GM19238 (cell line): ENCODE results near the gene MANEAL.
"Not testable (repeated sequence)": the region's sequence is repeated elsewhere in the genome, so short reads cannot be mapped to it uniquely, and the experiment has no call there.

ENCODE experiments used
- DNase-seq: peaks from one replicate; pipeline ENCODE4 v3.0.0; 2011; ENCODE audit warnings: low spot score; ENCODE audit not compliant: insufficient read length

MANEAL gene, protein sequence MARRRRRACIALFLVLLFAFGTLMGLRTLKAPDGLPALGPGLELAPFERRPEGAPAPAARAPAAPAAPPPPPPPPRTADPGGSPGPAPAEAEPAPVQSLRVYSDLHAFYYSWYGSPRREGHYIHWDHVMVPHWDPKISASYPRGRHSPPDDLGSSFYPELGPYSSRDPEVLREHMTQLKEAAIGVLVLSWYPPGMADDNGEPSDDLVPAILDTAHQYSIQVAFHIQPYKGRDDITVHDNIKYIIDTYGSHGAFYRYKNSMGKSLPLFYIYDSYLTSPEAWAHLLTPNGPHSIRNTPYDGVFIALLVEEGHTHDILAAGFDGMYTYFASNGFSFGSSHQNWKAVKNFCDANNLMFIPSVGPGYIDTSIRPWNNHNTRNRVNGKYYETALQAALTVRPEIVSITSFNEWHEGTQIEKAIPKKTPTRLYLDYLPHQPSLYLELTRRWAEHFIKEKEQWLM

DNA sequence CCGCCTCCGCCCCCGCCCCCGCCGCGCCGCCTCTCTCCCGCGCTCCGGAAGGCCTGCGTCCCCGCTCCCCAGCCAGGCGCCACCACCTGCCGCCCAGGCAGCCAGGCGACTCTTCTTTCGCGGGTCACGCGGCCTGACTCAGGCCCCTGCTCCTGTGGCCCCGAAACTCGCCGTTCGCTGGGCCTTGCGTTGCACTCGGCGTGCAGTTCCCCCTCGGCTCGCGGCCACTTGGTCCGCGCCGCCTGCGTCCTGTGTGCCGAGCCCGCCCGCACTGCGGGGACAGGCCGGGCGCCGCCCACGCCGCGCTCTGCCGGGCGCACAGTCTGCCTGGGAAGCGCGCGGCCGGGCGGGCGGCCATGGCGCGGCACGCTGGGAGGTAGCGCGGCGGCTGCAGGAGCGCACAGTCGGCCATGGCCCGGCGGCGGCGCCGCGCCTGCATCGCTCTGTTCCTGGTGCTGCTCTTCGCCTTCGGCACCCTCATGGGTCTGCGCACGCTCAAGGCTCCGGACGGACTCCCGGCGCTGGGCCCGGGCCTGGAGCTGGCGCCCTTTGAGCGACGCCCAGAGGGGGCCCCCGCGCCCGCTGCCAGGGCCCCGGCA lies at the start of gene MANEAL:
TSS of gene MANEAL (plus strand) at position 75 of the 599 bp plus-strand sequence. CDS start at position 411, 336 bp downstream.
- peak; percentile 73 for DNase-seq

DNA sequence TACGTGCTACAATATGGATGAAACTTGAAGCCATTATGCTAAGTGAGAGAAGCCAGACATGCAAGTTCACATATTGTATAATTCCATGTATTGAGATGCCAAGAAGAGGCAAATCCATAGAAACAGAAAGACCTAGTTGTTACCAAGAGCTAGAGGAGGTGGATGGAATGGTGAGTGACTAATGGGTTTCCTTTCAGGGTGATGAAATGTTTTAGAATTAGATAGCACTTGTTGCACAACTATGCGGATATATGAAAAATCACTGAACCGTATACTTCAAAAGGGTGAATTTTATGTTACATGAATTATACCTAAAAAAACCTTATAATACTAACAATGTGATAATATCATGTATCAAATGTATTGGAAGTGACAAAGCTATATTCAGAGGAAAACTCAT lies 46.8 kb upstream of the MANEAL start:
- no peak for DNase-seq

DNA sequence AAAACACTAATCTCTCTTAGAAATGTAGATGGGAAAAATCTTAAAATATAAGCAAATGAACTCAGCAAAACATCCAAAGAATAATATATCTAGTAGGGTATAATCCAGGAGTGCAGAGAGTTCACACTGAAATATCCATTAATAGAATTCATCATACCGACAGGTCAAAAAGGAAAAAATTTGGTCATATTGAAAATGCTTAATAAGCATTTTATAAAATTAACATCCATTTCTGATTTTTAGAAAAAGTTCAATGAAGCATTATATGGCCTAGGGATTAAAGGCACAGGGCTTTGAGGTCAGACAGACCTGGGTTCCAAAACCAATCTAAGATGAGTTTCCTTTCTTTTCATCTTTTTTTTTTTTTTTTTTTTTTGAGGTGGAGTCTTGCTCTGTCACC lies 45.1 kb upstream of the MANEAL start:
- no peak for DNase-seq

DNA sequence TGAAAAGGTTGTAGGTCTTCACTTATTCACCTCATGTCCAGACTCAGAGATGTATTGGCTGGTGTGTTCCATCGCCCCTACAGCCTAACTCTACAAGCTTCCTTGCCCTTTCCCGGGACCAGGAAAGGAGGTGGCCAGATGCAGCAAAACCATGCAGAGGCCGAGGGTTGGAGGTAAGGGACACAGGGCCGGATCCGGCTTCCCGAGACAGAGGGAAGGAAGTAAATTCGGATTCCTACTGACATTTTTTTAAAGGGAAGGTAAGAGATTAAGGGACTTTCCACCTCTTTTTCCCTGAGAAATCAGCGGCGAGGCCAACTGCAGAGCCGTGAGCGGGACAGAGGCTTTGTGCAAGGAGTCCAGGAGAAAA lies 41.4 kb upstream of the MANEAL start:
- DNase-seq: no peak

DNA sequence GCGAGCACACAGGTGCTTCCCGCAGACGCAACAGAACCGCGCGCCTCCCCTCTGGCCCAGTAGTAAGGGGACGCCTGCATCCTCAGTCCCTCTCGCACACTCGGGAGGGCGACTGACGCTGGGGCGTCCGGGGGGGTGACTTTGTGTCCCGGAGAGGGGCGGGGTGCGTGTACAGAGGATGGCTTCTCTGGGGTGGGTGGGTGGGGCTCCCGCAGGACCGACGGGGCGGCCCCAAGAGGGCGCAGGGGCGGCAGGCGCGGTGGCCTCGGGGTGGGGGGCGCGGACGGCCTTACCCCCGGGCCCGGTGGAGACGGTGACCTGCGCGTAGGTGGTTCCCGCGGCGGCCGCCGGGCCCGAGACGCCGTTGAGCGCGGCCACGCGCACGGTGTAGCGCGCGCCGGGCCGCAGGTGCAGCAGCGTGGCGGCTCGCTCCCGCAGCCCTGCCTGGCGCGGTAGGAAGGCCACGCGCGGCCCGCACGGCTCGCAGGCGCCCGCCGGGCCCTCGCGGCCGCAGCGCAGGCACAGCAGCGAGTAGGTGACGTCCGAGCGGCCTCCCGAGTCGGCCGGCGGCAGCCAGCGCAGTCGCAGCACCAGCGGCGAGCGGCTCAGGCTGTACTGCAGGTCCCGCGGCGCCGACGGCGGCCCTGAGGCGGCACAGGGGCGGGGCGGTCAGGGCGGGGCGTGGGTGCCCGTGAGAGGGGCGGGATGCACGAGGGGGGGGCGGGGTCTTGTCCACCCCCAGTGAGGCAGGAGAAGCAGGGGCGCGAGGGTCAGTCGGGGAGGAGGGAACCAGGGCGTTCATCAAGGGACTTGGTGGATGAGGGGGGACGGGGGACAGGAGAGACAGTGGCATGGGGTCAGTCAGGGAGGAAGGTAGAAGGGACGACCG lies 40.8 kb upstream of the MANEAL start:
- DNase-seq: peak; percentile 41

DNA sequence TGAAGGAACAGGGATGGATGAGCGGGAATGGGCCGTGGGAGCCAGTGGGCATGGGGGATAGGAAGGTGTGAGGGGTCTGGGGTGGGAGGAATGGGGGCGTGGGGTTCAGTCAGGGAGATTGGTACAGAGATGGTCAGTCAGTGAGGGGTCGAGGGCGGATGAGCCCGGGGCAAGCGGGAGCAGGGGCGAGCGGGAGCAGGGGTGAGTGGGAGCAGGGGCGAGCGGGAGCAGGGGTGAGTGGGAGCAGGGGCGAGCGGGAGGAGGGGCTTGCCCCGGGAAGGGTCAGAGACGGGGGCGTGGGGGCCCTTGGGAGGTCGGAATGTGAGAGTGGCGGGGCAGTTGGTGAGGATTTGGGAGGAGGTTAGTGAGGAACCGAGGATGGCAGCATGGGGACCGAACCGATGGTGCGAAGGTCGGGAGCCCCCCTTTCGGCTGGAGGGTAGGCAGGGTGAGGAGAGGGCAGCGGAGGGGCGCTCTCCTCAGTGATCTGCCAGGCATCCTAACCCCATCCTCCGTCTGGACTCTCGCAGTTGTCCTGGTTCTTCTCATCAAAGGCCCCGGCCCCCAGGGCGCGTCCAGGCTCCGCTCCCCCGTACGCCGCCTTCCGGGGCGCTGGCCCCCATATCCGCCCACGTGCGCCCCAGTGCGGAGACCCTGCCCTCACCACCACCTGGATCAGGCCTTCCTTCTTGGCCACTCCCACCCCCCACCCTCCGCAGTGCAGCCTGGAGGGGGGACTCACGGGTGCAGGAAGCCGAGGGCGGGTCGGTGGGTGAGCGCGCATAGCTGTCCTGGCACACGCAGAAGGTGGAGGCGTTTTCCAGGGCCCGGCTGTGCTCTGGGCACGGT lies 40.0 kb upstream of the MANEAL start:
- no peak for DNase-seq

DNA sequence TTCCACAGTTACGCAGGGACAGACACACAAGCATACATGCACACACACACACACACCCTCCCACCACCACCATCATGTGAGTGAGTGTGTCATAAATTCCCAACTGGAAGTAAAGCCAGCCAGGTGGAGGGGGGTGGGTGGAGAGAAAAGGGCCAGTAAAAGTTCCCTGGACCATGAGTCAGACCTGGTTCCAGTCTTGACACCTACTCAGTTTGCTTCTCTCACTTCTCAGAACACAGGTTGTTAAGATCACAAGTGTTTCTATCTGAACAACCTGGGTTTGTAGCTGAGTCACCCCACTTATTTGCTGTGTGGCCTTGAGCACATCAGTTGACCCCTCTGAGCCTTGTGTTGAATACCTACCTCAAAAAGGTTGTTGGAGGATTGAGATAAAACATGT lies 38.4 kb upstream of the MANEAL start:
- no peak for DNase-seq

DNA sequence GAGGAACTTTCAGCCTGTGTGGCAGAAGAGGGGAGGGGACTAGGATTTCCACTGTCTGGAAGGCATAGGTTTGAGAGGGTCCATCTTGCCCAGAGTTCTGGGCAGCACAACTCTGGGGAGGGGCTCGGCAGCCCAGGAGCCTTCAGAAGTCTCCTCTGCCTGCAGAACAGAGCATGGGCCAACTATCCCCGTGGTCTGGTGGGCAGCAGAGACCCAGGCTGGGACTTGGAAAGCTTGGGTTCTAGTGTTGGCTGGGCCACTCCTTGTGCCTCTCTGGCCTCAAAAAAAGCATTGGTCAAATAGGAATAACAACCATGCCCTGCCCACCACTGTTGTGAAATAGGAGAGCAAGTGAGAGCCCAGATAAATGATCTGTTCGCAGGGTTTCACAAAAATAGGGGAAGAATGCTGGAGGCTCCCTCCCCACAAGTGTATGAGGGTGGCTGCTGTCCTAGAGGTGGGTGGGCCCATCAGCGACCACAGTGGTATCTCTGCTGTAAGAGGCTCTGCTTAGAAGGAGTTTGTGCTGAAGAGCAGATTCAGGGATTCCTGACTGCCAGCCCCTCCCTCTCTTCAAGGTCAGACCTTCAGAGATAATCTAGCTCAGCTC lies 37.6 kb upstream of the MANEAL start:
- no peak for DNase-seq

DNA sequence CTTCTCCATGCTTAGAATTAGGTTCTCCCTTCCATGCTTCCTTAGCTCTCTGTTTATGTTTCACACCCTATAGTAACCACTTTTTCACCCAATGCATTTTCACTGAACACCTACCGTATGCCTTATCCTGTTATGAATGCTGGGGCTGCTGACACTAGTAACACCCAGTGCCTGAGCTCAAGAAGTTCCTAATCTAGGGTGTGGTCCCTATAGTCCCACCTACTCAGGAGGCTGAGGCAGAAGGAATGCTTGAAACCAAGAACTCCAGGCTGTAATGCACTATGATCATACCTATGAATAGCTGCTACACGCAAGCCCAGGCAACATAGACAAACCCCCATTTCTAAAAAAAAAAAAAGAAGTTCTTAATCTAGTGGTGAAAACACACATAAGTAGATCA lies 34.2 kb upstream of the MANEAL start:
- DNase-seq: no peak

DNA sequence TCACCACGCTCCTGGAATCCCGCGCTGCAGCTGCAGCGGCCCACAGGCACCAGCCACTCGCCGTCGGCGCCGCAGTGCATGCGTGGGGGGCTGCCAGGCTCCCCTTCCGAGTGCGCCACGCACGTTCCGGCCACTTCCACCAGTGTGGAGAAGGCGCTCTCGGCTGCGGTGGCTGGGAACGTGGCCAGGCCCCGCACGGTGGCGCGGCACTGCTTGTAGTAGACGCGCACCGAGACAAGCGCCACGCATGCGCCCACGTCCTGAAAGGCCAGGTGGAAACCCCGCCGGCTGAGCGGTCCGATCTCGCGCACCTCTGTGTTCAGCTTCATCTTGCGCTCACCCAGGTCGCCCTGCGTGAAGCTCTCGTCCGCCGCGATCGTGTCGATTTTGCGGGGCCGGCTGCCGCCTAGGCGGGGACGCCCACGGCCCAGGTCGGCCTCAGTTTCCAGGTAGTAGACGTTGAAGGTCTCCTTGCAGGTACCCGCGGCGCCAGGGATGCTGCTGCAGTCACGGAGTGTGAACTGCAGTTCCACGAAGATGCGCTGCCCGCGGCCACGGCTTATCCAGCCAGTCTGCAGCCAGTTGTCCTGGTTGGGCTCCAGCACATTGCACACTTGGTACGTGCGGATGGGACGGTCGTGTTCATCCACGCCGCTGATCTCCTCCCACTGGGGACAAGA lies 32.1 kb upstream of the MANEAL start:
- DNase-seq: no peak

DNA sequence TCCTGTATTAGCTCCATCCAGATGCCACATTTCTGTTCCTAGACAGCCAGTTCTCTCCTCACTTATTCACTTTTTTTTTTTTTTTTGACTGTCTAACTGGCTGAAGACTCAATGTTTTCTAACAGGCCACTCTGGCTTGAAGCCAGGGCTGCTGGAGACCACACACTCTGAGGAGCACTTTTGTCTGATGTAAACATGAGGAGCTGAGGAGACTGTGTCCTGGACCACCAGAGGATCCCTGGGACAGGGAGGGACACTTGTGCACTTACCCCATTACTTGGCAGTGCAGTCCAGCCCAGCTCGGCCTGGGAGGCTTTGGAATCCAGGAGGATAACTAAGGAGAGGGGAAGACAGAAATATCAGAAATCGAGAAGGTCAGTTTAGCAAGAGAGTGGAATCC lies 31.1 kb upstream of the MANEAL start:
- DNase-seq: no peak

DNA sequence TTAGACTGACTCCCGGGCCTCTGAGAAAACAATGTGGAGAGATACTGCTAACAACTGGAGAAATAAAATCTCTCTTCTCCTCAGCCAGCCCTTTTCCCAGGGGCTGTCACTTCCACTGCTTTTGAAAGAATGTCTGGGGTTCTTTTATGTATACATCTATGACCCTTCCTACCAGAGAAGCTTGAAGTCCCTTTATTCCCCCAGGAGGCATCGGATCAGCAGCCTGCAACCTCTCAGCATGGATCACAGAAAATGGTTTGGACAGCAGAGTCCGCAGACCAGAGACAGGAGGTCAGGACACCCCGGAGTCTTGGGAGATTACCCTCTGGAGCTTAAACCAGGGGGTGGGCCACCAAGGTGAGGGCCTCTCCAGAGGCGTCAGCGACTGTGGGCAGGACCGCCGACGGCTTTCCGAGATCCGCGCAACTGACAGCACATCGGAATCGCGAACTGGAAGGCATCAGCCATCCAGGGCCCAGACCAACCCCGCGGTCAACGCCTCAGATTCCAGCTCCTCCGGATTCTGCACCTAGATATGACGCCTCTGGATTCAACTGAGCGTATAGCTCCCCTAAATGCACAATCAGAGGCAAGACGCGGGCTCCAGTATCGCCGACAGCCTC lies 29.7 kb upstream of the MANEAL start:
- no peak for DNase-seq

DNA sequence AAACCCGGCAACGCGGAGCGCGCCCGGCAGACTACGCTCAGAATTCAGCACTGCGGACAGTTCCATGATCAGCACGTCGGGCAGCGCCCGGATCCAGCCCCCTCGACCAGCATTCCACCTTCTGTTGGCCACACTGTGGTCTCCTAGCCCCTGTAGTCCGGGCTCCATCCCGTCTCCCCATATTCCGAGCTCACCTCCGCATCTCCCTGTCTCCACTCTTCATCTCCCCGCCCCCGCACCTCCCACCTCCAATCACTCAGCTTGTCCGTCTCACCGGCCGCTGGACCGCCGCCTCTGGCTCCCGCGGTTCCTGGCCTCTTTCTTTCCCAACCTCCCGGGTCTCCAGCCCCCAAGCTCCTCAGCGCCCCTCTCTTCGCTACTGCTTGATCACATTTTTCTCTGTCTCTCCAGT lies 29.2 kb upstream of the MANEAL start:
- DNase-seq: peak; percentile 37

DNA sequence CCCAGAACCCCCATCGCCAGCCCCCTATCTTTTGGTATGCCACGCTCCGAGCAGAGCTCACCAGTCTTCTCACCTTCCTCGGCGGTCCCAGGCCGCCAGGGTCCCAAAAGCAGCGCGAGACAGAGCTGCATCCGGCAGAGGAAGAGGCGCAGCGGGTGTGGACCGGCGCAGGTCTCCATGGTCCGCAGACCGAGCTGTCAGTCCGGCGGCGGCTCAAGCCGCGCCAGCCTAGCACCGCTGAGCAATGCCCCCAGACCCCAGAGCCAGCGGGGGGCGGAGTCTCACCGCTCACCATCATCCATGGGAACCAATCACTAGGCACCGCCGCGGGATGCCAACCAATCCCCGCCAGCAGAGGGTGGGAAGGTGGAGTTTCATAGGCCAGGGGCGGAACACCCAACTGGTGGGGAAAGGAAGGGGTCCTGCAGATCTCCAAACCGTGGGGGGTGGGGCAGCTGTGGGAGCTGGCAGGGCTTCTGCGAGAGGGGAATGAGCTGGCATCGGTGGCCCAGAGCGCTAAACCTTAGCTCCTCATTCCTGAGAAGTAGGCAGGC lies 28.7 kb upstream of the MANEAL start, which contains the start of gene EPHA10:
TSS of gene EPHA10 (minus strand) at position 233 of the 554 bp plus-strand sequence. CDS start at position 179, 54 bp downstream.
- DNase-seq: no peak

DNA sequence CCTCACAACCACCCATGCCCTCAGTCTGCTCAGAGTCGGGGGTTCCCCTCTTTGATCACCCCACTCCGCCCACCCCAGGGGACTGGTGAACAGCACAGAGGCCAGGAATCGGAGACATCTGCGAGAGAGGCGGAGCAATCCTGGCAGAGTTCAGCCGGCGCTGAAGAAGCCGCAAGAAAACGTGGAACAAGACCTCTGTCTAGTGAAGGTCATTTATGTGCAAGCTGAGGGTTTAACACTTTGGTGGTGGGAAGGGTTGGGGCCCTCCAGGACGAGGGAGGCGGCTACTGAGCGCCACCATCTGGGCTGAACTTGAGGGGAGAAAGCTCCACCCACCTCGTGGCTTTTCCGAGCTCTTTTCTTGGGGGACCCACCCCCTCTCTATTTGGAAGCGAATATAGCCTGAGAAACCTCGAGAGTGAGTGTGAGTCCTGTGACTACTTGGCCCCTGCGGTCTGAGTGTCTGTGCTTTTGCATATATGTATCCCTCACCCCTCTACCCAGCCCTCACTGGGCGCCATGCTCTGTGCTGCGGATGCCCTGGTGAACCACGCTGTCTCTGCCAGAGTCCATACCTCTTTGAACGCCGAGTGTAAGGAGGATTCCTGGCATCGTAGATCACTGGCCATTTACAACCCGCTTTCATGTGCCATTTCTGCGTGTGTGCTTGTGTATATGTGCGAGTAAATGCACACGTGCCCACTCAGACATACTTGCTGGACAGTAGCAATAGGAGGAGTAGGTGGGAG lies 27.6 kb upstream of the MANEAL start:
- DNase-seq: no peak

DNA sequence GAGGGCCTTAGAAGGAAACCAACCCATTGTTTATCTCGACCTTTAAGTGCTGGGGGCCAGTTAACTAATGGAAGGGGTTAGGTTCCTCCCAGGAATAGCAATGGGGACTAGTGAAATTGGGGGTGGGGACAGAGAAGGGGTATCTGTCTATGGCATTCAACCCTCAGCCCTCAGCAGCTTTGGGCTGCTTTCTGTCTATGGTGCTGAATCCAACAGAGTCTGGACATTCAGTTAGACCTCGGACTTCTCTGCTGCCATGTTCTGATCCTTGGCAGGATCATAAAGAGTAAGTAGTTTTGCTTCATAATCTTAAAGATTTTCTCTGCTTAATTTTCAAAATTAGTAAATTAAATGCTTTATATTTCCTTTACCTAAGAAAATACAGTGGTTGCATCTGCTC lies 26.2 kb upstream of the MANEAL start:
- no peak for DNase-seq

DNA sequence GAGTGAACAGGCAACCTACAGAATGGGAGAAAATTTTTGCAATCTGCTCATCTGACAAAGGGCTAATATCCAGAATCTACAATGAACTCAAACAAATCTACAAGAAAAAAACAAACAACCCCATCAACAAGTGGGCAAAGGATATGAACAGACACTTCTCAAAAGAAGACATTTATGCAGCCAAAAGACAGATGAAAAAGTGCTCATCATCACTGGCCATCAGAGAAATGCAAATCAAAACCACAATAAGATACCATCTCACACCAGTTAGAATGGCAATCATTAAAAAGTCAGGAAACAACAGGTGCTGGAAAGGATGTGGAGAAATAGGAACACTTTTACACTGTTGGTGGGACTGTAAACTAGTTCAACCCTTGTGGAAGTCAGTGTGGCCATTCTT lies 22.2 kb upstream of the MANEAL start:
- DNase-seq: not testable (repeated sequence)

DNA sequence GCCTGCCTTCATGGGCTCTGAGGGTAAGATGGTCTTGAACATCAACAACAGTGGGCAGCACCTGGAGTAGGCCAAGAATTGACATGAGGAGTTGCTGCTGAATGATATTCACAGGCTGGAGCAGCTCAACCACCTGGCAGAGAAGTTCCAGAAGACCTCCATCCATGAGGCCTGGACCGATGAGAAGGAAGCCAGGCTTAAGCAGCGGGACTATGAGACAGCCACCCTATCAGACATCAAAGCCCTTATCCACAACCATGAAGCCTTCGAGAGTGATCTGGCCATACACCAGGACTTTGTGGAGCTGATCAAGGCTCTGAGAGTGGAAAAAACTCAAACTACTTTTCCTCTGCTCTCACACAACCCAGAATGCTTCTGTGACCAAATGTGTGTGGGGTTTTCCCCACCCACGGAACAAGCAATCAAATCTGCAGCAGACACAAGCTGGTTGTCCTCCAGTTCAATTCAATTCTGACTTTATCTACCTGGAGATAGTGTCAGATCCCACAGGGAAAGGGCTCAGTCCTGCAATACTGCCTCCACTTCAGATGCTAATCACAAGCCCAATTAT lies 16.6 kb upstream of the MANEAL start:
- DNase-seq: no peak
